Ascending aorta (tissue), 2 donors: Measurements from ENCODE around the gene D2HGDH. TPM values are rescaled to one million over a fixed set of nuclear protein-coding genes. Genes with fewer than 3 reads are reported as not detected.

Experiments
- DNase-seq, 2 donors: peaks; one replicate each; pipeline ENCODE4 v3.0.0-alpha.2; 2019; ENCODE audit warnings: low spot score in 2 of 2
- H3K27ac ChIP-seq, 2 donors: fragments of 200-600 bp; sonication (generic); one replicate each; pipeline ENCODE4 v1.5.1; 2016 to 2017; ENCODE audit warnings: mild to moderate bottlenecking in 1 of 2
- H3K27me3 ChIP-seq: fragments of 200-600 bp; sonication (generic); one replicate; pipeline ENCODE4 v1.5.1; 2017
- H3K36me3 ChIP-seq, 2 donors: fragments of 200-600 bp; sonication (generic); one replicate each; pipeline ENCODE4 v1.5.1; 2016
- H3K4me1 ChIP-seq, 2 donors: fragments of 200-600 bp; sonication (generic); one replicate each; pipeline ENCODE4 v1.5.1; 2016 to 2017; ENCODE audit warnings: mild to moderate bottlenecking in 1 of 2
- H3K4me3 ChIP-seq, 2 donors: fragments of 200-600 bp; sonication (generic); one replicate each; pipeline ENCODE4 v1.5.1; 2016 to 2017; ENCODE audit warnings: mild to moderate bottlenecking in 1 of 2
- H3K9me3 ChIP-seq, 2 donors: fragments of 200-600 bp; sonication (generic); one replicate each; pipeline ENCODE4 v1.5.1; 2016
- CTCF ChIP-seq, 3 experiments: fragments of 200-600 bp in 2 of 3; fragments of 450-650 bp in 1 of 3; sonication (generic) in 2 of 3; IDR thresholded peaks; one replicate each; pipeline ENCODE4 v1.5.1; 2016 to 2019; ENCODE audit warnings: antibody characterized with exemption in 3 of 3, mild to moderate bottlenecking in 1 of 3, moderate library complexity in 1 of 3
- intact Hi-C: fragments of 100-400 bp; cut with DNase I; formaldehyde crosslinking; loops from one replicate; pipeline ENCODE4 v1.15.1; 2023
- total RNA-seq: library from RNA; depleted of rRNA; stranded (reverse); fragments of >200 nt; gene quantifications from one replicate; pipeline ENCODE4 v1.1.0, GENCODE V29; 2016

The D2HGDH gene
- total RNA-seq, 1 donor from 2014 or later = 22.2 TPM

- no peak overlapping the region for H3K4me3 ChIP-seq
- intact Hi-C loops = no loop called here
- H3K9me3 ChIP-seq = no peaks in the 10 kb centered on the region
- DNase-seq = no peak
- peaks cover 7 to 15% of the 10 kb centered on the region in 2 donors for H3K4me1 ChIP-seq
- peaks cover 4 to 25% of the 10 kb centered on the region in 2 donors for H3K36me3 ChIP-seq
- no peak overlapping the region for H3K27ac ChIP-seq
- no peaks in the 10 kb centered on the region for H3K27me3 ChIP-seq
- no peak for TF ChIP-seq CTCF (IDR thresholded peaks at IDR 0.05)
Measured at GRCh38 chr2:241692448-241692847, 42.0 kb upstream of the D2HGDH start.

GRCh38 chr2:241695651-241696050 lies 38.8 kb upstream of the D2HGDH start:
- H3K36me3 ChIP-seq = peaks cover 4 to 20% of the 10 kb centered on the region in 2 donors
- no peaks in the 10 kb centered on the region for H3K9me3 ChIP-seq
- intact Hi-C loops = no loop called here

GRCh38 chr2:241701149-241701398 lies 33.4 kb upstream of the D2HGDH start:
- Histone ChIP-seq H3K4me1 (peaks cover 6 to 14% of the 10 kb centered on the region in 2 donors), H3K27me3 (no peaks in the 10 kb centered on the region), H3K4me3 (peak overlapping the region; percentile 75 to 82), H3K9me3 (no peaks in the 10 kb centered on the region), H3K36me3 (peaks cover 6 to 15% of the 10 kb centered on the region in 2 donors), H3K27ac (peak overlapping the region; percentile 93 to 96)
- peak in 2 of 3 experiments; percentile 52 to 61 for TF ChIP-seq CTCF (IDR thresholded peaks at IDR 0.05)
- DNase-seq = no peak
- intact Hi-C loops = loop anchor here (1.0 to 5.0 kb wide), 2 partner anchors 14 to 384 kb away; partner anchors contain the start of genes HDLBP and SEPTIN2

More at GRCh38 chr2:241695651-241696050, 38.8 kb upstream of the D2HGDH start:
- peaks cover 0 to 3% of the 10 kb centered on the region in 2 donors for H3K4me1 ChIP-seq
- no peak overlapping the region for H3K4me3 ChIP-seq
- H3K27ac ChIP-seq = no peak overlapping the region
- H3K27me3 ChIP-seq = no peaks in the 10 kb centered on the region
- no peak for TF ChIP-seq CTCF (IDR thresholded peaks at IDR 0.05)
- no peak for DNase-seq

GRCh38 chr2:241701399-241702154 lies 32.9 kb upstream of the D2HGDH start, which contains the start of gene ING5:
TSS of gene ING5 (plus strand) at chr2:241702039. CDS start at chr2:241702066, 27 bp downstream.
- peak; percentile 81 to 98 for DNase-seq
- H3K27me3 ChIP-seq = no peaks in the 10 kb centered on the region
- peaks cover 10 to 20% of the 10 kb centered on the region in 2 donors for H3K36me3 ChIP-seq
- H3K27ac ChIP-seq = peak within 1 kb of the TSS; percentile 93 to 96
- intact Hi-C loops = loop anchor here (1.0 to 5.0 kb wide), 4 partner anchors 14 to 384 kb away; partner anchors contain the start of genes ATG4B, D2HGDH, HDLBP and SEPTIN2
- no peaks in the 10 kb centered on the region for H3K9me3 ChIP-seq
- H3K4me3 ChIP-seq = peak within 1 kb of the TSS; percentile 75 to 82
- TF ChIP-seq CTCF (IDR thresholded peaks at IDR 0.05) = peak in 1 of 3 experiments; percentile 34
- H3K4me1 ChIP-seq = peaks cover 6 to 14% of the 10 kb centered on the region in 2 donors

GRCh38 chr2:241702155-241703031 lies 32.0 kb upstream of the D2HGDH start:
- H3K27ac ChIP-seq = peak overlapping the region; percentile 93 to 96
- H3K36me3 ChIP-seq = peaks cover 13 to 28% of the 10 kb centered on the region in 2 donors
- H3K9me3 ChIP-seq = no peaks in the 10 kb centered on the region
- H3K4me1 ChIP-seq = peaks cover 6 to 14% of the 10 kb centered on the region in 2 donors
- no peaks in the 10 kb centered on the region for H3K27me3 ChIP-seq
- intact Hi-C loops = loop anchor here (1.0 to 5.0 kb wide), 3 partner anchors 32 to 385 kb away; partner anchors contain the start of genes ATG4B, D2HGDH, HDLBP and SEPTIN2
- peak; percentile 15 to 87 for DNase-seq
- H3K4me3 ChIP-seq = peak overlapping the region; percentile 75 to 82
- TF ChIP-seq CTCF (IDR thresholded peaks at IDR 0.05) = peak; percentile 20 to 33 (median 27)
